ENCODE data around the gene CTNNBIP1.
A peak's percentile ranks its signal among the peaks of the same experiment; 100 is the strongest.

CTNNBIP1 gene

DNA sequence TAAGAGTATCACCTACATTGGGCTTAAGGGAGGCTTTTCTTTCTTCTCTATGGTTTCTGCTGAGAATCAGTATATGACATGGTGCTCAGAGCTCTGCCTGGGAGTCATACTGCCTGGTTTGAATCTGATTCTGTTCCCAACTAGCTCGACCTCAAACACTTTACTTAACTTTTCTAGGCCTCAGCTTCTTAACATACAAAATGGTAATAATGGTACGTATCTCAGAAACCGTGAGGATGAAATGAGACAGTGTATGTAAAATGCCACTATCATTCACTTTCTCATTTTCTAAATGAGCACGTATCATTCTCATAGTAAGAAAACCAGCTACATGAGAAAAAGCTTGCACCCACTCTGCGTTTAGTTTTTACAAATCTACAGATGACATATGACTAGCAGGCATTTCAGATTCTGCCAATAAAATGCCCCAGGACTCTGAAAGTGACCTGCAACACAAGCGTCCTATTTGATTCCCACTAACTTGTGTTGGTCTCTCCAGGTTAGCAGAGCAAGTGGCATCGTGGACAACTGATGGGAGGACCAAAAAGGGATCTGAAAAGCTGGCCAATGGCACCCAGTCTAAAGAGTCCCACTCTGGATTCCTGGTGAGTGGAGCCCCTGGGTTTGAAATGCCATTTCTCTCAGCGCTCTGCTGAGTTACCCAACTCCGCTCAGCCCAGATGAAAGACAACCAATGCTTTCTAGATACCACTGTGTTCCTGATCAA, 6.1 kb downstream of the CTNNBIP1 start:
- peak; percentile 19 for DNase-seq

DNA sequence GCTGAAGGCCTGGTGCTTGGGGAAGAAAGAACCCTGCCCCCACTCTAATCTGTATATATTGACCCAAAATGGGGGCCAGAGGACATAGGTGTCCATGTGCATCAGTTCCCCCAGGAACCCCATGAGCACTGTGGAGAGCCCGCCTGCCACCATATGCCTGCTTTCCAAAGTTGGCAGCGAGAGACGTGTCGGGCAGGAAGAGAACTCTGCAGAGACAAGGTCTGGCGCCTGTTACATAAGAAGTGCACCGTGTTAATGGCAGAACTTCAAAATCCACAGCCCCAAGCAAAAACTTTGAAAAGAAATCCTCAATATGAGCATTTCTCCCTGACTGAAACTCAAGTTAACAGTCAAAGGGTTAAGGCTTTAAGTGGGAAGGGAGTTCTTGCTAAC, 8.0 kb downstream of the CTNNBIP1 start:
- no peak for DNase-seq

DNA sequence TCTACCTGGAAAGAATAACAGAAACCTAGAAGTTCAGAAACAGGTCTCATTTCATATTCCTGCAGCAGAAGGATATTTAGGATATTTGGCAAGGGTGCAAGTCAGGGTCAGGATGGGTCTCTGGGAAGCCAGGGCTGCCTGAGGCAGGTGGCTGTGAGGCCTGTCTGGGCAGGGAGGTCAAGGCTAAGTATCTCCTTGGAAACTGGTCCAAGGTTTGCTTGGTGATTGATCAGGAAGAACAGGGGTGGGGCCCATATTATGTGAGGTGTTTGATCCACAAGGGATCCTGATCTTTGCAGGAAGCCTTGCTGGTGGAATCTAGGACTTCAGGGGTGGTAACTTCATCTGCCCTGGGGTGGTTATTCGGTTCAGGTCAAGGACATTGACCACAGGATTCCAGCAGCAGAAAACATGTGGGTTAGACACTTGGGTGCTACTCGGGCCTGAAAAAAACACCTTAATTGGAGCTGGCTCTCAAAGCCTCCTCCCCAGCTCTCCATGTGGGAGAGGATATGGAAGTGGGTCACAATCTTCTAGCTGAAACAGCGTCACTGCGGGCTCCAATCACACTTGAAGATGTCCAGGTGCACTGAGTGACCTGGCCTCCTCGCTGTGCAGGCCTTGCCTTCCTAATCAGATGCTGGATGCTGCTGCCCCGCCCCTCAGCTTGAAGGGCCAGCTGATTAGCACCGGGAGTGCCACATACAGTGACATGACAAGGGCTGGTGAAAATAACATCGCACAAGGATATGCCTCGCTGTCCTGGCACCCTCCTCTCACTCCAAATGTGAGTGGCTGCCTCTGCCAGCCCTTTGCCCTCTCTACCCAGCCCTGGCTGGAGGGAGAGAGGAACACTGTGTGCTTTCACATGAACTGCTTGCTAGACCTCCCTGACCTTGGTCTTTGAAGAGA, 8.7 kb downstream of the CTNNBIP1 start:
- DNase-seq: no peak

DNA sequence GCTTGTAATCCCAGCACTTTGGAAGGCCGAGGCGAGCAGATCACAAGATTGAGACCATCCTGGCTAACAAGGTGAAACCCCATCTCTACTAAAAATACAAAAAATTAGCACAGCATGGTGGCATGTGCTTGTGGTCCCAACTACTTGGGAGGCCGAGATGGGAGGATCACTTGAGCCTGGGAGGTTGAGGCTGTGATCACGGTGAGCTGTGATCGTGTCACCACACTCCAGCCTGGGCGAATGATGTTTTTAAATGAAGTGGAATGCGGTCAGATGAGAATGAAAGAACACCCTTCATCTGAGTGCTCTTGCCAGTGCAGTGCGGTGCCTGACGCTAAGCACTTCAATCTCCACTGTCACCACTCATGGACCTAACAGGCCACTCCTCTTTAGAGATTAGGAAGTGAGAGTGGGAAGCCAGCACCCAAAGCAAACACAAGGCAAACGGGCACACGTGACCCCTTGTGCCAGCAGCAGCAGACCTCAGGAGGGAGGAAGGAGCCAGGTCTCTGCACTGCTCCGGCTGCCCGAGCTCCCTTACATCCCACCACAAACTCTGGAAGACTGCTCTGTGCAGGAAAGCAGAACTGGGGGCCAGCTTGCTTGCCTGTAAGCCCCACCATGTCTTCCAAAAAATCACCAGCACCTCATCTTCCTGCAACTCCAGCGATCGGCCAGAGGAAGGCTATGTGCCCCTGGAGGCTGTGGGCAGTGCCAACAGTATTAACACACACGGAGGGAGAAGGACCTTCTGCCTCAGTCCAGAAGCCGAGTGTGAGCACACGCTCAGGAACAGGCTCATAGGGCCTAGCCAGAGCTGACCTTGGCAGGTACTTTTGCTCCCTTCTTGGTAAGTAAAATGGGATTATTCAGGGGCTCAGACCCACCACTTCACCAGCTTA, 9.7 kb downstream of the CTNNBIP1 start:
- no peak for DNase-seq

DNA sequence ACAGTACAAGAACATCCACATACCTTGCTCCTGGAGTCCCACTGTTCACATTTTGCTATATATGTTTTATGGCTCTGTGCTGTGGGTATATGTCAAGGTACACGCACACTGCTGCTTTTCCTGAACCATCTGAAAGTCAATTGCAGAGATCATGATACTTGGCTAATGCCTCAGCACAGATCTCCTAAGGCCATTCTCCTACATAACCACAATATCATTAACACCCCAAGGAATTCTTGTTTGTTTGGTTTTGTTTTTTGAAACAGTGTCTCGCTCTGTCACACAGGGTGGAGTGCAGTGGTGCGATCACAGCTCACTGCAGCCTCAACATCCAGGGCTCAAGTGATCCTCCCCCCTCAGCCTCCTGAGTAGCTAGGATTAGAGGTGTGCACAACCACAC, 16.0 kb downstream of the CTNNBIP1 start:
- DNase-seq: no peak

DNA sequence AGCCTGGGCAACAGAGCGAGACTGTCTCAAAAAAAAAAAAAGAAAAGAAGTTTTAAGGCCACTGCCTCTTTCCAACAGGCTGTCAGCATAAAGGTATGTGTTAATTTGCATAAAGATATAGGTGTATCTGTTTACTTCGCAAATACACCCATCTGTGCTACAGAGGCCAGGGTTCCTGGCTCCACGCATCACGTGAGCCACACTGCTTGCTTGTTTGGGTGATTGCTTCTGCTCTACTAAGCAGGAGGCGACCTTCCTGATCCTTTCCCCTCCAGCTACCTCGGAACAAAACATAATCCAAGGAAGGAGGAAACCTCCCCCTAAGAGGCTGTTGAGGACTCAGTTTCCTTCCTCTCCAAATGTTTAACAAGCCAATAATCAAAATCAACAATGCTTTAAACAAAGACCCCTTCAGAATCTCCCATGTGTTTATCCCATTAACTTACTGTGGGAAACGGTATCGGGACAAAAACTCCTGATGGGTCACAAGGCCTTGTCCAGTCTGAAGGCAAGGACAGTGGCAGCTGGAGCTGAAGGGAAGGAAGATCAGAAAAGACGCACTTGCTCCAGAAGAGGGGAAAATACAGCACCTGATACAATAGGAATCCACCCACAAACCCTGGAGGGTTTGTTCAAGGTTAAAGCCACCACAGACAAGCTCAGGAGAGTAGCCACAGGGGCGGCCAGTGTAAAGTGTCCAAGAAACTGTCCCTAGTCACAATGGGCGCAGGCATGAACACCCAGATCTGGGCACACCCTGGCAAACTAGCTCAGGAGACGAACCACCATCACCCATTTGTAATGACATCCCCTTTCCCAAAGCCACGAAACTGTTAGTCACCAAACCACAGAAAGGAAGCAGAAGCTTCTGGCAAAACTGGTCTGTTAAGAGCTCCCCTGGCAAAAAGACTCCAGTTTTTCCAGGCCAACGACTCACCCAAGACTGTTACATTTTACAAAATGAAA, 17.2 kb downstream of the CTNNBIP1 start:
- DNase-seq: no peak

DNA sequence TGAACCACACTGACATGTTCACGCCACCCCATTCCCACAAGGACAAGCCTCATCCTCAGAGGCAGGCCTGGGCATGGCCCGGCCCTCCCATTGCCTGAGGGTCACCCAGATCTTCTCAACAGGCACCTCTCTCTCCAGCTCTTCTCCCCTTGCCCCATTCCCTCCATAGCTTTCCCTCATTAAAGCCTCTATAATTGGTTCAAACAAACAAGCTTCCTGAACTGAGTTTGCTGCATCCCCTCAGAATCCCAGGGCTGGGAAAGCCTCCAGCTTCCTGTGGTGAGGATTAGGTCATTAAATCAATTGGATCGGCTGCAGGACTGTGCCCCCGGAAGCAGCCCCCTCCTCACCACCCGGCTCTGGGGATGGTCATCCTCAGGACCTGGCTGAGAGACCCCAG, 18.9 kb downstream of the CTNNBIP1 start:
- DNase-seq: no peak

DNA sequence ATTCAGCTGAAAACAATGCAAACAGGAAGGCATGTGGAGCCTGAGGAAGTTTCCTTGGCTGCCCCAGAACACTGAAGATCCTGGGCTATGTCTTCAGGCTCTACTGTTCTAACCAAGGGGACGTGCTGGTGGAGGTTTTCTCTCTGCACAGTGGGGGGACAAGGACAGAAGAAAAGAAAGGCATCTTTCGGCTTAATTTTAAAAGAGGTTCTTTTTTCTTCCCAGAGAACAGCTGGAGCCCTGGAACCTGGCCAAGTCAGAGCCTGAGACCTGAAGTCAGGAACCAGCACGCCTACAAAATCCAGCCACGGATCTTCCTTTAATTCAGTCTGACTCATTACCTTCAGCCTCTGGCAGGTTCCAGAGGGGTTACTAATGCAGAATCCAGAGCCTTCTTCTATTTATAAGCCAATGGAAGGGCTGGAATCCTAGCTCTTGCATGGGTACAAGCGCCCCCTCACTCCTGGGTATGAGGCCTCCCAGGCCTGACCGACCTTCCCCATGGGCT, 19.8 kb downstream of the CTNNBIP1 start:
- DNase-seq: no peak

DNA sequence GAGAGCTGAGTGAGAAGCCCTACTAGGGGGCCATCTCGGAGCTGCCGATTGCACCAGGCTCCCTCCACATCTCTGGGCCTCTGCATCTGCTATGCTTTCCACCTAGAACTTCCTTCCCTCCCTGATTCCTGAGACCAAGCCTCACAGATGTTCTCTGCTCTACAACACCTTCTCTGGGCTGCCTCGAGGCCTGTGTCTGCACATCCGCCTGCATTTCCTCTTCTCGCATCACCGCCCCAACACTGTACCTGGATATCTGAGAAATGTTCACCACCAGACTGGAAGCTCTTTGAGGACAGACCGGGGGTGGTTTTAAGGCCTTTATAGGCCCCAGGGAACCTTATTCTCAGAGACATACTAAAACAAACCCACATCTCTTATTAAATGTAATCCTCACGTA, 20.7 kb downstream of the CTNNBIP1 start:
- DNase-seq: no peak

DNA sequence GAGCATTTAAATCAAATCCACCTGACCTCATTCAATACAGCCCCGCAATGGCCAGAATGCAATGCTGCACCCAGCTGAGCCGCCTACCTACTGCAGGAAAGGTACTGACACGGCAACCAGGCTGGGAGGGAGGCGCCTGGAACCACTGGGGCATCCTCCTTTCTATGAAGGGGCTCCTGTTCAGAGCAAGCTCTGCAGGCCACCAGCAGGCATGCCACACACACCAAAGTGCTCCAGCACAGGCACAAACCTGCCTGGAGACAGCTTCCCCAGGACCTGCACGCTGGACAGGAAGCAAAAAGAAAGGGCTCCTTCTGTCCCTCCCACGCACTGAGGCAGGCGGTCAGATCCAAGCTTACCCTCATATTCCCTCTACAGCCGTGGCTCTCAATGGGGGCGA, 21.2 kb downstream of the CTNNBIP1 start:
- no peak for DNase-seq

DNA sequence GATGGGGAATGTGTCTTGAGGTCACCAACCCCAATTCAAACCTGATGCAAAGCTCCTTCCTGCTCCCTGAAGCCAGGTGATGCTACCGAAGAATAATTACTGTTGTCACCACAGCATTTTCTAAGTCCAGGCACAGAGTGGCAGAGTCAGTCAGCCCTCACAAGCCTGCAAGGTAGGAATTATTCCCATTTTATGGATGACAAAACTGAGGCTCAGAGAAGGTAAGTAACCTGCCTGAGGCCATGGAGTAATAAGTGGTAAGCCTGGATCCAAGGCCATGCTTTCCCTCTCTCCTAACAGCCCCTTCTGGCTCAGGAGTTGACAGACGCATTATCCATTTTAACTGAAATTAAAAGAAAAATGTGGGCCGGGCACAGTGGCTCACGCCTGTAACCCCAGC, 23.0 kb downstream of the CTNNBIP1 start:
- no peak for DNase-seq

DNA sequence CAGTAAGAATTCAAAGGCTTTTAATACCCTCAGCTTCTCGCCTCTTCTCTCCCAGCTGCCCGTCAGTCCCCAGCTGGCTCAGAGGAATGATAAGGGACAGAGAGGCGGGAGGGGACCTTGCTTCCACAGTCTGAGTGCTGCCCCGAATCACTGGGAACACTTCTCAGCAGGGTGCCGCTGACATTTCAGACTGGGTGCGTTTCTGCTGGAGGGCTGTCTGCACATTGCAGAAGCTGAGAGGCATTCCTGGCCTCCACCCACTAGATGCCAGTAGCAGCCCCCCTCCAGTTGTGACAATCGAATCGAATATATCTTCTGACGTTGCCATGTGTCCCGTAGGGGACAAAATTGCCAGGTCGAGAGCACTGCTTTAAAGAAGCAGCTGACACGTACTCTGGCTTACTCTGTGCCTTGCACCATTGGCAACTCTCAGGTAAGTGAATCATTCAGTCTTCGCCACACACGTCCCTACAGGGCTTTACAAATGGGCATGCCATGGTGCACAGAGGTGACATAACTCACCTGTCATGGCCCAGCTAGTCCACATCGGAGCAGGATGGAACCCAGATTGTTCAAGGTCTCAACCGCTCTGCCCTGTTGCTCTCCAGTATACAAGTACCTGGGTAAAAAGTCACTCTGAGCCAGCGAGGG, 23.9 kb downstream of the CTNNBIP1 start:
- no peak for DNase-seq

DNA sequence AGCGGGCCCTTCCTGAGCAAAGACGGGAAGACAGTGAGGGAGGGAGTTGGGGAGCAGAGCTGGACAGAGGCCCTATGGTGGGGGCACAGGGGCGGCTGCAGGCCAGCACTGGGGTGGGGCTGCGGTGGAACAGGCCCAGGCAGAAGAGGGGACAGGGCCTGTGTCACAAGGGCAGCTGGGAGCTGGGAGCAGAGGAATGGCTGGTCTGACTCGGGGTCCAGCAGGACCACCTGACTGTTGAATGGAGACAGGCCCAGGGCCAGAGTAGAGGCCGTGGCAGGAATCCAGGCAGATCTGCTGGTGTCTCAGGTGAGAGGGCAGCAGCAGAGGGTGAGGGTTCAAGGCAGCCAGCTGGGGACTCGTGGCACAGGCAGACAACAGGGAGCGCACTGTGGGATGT, 25.3 kb downstream of the CTNNBIP1 start:
- no peak for DNase-seq

DNA sequence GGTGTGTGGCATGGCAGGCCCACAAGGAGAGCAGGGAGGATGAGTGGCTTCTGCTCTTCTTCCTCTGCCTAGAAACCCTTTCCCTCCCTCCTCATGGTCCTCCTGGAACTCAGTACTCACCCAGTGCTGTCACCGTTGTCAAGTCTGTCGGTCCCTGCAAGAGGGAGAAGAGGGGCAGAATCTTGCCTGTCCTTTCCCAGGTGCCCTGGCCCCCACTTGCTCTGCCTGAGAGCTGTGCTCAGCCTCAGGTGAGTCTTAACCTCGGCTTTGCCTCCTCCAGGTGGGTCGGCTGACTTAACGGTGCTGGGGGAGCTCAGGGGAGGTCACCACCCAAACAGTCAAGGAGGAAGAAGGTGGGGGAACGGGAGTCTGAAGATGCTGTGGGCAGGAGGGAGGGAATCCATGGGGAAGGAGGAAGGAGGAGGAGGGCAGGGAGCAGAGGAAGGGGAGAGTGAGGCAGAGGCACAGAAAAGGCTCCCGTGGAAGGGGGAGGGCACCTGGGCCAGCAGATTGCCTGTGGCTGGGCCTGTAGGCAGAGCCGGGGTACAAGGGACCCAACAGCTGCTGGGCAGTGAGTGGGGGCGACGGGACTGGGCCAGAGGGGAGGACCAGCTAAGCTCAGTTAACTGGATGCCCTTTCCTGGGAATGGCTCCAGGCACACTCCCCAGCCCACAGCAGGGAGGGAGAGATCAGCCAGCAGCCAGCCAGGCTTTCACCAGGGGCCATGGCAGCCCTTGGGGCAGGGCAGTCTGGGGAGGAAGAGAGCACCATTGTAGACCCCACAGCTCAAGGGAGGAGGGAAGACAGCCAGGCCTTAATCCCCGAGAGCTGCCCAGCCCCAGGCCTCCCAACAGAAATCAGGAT, 26.3 kb downstream of the CTNNBIP1 start:
- no peak for DNase-seq

DNA sequence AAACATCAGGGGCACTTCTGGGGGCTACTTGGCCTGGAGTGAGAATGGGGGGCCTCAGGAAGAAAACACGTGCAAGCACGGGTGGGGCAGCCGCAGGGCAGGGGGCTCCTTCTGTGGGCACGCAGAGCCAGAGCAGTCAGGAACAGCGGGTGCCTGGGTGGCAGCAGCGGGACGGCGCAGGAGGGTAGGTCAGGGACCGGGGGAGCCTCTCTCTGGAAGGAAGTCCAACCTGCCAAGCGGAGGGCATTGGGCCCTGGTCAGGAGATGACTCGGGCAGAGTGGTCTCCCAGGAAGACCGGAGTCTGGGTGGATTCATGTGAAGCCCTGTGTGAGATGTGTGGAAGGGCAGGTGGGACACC, 27.1 kb downstream of the CTNNBIP1 start:
- no peak for DNase-seq

DNA sequence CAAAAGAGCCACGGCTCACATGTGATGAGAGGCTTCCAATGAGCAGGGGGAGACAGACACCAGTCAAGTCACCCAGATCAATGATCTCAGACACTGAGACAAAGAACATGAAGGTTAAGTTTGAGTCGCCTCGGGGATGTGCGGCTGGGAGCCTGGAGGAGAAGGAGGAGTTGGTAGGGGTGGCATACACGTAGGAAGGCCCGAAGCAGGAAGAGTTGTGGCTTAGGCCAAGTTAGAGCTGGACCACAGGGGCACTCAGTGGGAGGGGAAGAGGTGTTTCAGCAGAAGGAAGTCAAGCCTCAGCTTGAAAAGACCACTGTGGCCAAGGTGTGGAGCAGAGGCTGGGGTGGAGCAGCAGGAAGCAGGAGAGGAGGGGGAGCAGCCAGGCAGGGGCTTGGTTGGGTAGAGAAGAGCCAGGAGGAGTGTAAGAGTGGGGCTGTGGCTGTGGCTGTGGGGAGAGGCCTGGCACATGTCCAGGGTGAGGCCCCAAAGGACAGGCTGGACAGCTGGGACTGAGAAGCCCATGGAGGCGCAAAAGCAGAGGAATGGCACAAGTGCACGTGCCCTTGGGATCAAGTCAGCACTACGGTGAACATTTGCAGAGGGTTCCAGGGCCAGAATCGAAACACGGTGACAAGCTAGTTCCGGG, 27.6 kb downstream of the CTNNBIP1 start:
- DNase-seq: no peak

DNA sequence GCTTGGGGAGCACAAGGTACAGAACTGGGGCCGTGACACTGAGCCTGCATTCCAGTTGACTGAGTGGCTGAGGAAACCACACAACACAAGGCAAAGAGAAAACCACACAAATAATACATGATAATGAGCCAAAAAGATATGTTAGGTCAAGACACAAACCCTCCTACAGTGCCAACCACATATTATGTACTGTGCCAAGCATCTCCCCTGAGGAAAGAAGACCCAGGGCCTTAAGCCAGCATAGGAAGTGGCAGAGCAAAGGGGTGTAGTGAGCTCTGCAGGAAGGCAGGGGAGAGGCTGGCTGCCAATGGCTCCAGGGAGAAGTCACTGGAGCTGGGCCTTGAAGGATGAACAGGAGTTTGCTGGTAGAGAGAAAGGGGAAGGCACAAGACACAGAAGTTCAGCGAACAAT, 28.2 kb downstream of the CTNNBIP1 start:
- no peak for DNase-seq

DNA sequence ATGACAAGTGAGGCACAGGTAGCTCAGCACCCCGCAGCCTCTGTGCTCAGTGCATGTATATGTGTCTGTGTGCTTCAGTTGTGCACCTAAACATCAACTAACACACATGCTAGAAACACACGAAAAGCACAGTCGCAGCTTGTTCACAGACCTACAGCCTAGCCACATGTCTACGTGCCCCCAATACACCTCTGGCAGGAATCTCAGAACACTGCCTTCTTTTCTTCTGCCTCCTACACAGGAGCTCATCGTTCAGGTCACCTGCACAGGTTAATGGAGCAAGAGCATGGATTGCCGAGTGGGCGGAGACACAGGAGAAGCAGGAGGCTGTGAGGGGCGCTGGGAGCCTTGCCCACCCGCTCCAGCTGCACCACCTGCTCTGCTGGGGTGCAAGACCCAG, 31.7 kb downstream of the CTNNBIP1 start:
- no peak for DNase-seq

DNA sequence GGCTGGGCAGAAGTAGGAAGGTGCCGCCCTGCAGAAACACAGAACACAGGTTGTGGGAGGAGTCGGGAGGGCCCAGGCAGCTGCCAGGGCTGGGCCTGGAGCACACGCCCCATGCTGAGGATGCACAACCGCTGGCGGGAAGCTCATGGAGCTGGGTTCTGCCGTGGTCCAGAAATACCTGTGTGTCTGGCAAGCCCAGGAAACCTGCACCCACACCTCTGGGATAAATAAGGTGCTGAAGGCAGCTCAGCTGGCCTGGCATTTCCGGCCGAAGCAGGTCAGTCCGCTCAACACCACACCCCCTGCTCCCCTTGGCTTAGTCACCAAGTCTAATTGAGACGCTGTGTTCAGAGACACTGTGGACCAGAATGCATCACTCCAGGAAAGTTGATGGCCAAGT, 32.1 kb downstream of the CTNNBIP1 start:
- DNase-seq: no peak

DNA sequence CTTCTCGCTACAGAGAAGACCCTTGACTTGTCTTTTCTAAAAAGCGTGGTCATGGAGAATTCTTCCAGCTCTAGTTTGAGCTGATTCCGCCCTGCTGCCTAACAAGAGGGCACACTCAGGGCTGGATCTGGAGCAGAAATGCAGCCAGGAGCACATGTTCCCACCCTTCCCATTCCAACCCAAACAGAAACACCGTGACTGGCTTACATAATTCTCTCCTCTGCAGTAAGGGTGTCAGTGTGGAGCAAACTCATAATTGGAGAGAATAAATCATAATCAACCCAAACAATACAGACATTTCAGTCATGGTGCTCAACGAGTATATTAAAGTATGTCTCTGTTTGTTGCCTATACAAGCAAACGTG, 34.5 kb downstream of the CTNNBIP1 start:
- DNase-seq: no peak
